ENCODE data around the gene PELI3. TPM values are rescaled to one million over a fixed set of nuclear protein-coding genes. Genes with fewer than 3 reads are reported as not detected.

Gene PELI3
- total RNA-seq, 1 donor from 2014 or later, result 2.7 TPM

- Histone ChIP-seq H3K4me2 (no peak overlapping the region), H2AFZ (replicated peaks) (no peak overlapping the region), H3F3A (ENCODE audit: low read depth) (peaks cover 15% of the 10 kb centered on the region), H3K79me2 (ENCODE audit: low read depth) (no peaks in the 10 kb centered on the region), H3K27me3 (no peaks in the 10 kb centered on the region), H3K4me1 (peaks cover 9% of the 10 kb centered on the region), H3K27ac (no peak overlapping the region), H4K20me1 (ENCODE audit: low read depth) (peaks cover 27% of the 10 kb centered on the region), H3K9me3 (ENCODE audit: low read depth) (no peaks in the 10 kb centered on the region), H3K9ac (no peak overlapping the region), H3K4me3 (no peak overlapping the region), H3K36me3 (no peaks in the 10 kb centered on the region)
- Mint-ChIP-seq H3K27me3 (ENCODE audit: insufficient read depth, low read depth) (peaks cover 6% of the 10 kb centered on the region), H3K27ac (no peak overlapping the region), H3K36me3 (peaks cover 5% of the 10 kb centered on the region), H3K4me3 (no peak overlapping the region), H3K9me3 (no peaks in the 10 kb centered on the region), H3K4me1 (peaks cover 37% of the 10 kb centered on the region)
- TF ChIP-seq EZH2phosphoT487 (IDR thresholded peaks at IDR 0.05), result no peak
- no peak for TF ChIP-seq EZH2 (IDR thresholded peaks at IDR 0.05)
- TF ChIP-seq CTCF (IDR thresholded peaks at IDR 0.05), result no peak
- no peak for DNase-seq (ENCODE audit: low spot score)
Observed at GRCh38 chr11:66472054-66472453, 5.3 kb downstream of the PELI3 start.

GRCh38 chr11:66473167-66473566, 6.5 kb downstream of the PELI3 start:
- H3K9me3 ChIP-seq (ENCODE audit: low read depth), result no peaks in the 10 kb centered on the region
- no peak overlapping the region for H3K4me3 ChIP-seq
- peaks cover 5% of the 10 kb centered on the region for H3K36me3 Mint-ChIP-seq
- no peak for DNase-seq (ENCODE audit: low spot score)
- H2AFZ ChIP-seq (replicated peaks), result no peak overlapping the region
- peaks cover 26% of the 10 kb centered on the region for H4K20me1 ChIP-seq (ENCODE audit: low read depth)
- H3K79me2 ChIP-seq (ENCODE audit: low read depth), result no peaks in the 10 kb centered on the region
- H3K36me3 ChIP-seq, result no peaks in the 10 kb centered on the region
- H3K27me3 Mint-ChIP-seq (ENCODE audit: insufficient read depth, low read depth), result peaks cover 6% of the 10 kb centered on the region
- no peak overlapping the region for H3K9ac ChIP-seq
- peaks cover under 1% of the 10 kb centered on the region for H3K4me1 ChIP-seq
- no peak overlapping the region for H3K4me2 ChIP-seq
- no peak overlapping the region for H3K4me3 Mint-ChIP-seq
- H3K27ac Mint-ChIP-seq, result no peak overlapping the region
- peaks cover 17% of the 10 kb centered on the region for H3F3A ChIP-seq (ENCODE audit: low read depth)
- H3K27ac ChIP-seq, result no peak overlapping the region
- no peaks in the 10 kb centered on the region for H3K27me3 ChIP-seq
- TF ChIP-seq CTCF (IDR thresholded peaks at IDR 0.05), result no peak
- no peak for TF ChIP-seq EZH2phosphoT487 (IDR thresholded peaks at IDR 0.05)
- no peak for TF ChIP-seq EZH2 (IDR thresholded peaks at IDR 0.05)
- no peaks in the 10 kb centered on the region for H3K9me3 Mint-ChIP-seq
- H3K4me1 Mint-ChIP-seq, result peaks cover 35% of the 10 kb centered on the region

GRCh38 chr11:66473608-66474515, 7.2 kb downstream of the PELI3 start:
- Histone ChIP-seq H2AFZ (replicated peaks) (no peak overlapping the region), H3K27ac (no peak overlapping the region), H3K4me3 (no peak overlapping the region), H3K4me2 (no peak overlapping the region), H3K9ac (no peak overlapping the region), H3K36me3 (no peaks in the 10 kb centered on the region), H3K9me3 (ENCODE audit: low read depth) (no peaks in the 10 kb centered on the region), H3K4me1 (no peaks in the 10 kb centered on the region), H4K20me1 (ENCODE audit: low read depth) (peaks cover 27% of the 10 kb centered on the region), H3F3A (ENCODE audit: low read depth) (peaks cover 20% of the 10 kb centered on the region), H3K79me2 (ENCODE audit: low read depth) (peaks cover 5% of the 10 kb centered on the region), H3K27me3 (no peaks in the 10 kb centered on the region)
- Mint-ChIP-seq H3K4me3 (no peak overlapping the region), H3K27ac (no peak overlapping the region), H3K36me3 (peaks cover 5% of the 10 kb centered on the region), H3K4me1 (peaks cover 32% of the 10 kb centered on the region), H3K9me3 (no peaks in the 10 kb centered on the region), H3K27me3 (ENCODE audit: insufficient read depth, low read depth) (peaks cover 6% of the 10 kb centered on the region)
- TF ChIP-seq EZH2phosphoT487 (IDR thresholded peaks at IDR 0.05) (no peak), EZH2 (IDR thresholded peaks at IDR 0.05) (no peak), CTCF (IDR thresholded peaks at IDR 0.05) (no peak)
- no peak for DNase-seq (ENCODE audit: low spot score)
